HG03439 (cell line): ENCODE data around the gene P2RY12.
A peak's percentile ranks its signal among the peaks of the same experiment; 100 is the strongest.
"Not testable (repeated sequence)": the region's sequence is repeated elsewhere in the genome, so short reads cannot be mapped to it uniquely, and the experiment has no call there.

Source experiments
- ATAC-seq: cut with Tn5 transposase; IDR thresholded peaks from one replicate; pipeline ENCODE4 v1.9.1; 2021; ENCODE audit warnings: mild to moderate bottlenecking, moderate library complexity; ENCODE audit not compliant: unreplicated experiment

The P2RY12 gene

GRCh38 chr3:151393941-151394340, 9.4 kb upstream of the P2RY12 start:
- no peak for ATAC-seq

DNA sequence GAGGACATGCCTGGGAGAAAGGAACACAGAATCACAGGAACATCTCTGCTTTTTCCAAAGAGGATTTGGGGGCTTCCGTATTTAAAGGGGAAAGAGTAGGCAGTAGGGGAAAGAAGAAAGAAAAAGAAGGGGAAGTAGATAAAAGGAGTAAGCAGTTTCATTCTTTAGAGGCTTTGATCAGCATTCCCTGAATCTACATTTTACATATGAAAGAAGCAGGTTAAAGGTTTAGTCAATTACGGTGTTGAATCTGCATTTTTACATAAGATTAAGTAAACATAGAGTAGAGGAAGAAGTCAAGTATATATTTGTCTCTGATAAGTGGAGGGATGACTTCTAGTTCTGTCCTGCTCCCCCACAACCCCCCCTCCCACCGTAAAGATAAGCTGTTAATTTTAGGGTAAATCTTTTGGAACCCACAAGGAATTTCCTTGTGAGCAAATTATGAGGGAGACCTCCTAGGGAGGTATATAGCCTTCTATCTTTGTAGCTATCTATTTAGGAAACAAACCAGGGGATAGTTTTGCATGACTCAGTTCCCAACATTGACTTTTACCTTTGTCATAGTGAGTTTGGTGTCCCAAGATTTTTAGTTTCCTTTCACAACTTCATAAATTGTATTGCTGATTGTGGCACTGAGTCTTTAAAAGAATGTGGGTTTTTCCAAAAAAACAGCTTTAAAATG, 8.7 kb upstream of the P2RY12 start:
- ATAC-seq = no peak

DNA sequence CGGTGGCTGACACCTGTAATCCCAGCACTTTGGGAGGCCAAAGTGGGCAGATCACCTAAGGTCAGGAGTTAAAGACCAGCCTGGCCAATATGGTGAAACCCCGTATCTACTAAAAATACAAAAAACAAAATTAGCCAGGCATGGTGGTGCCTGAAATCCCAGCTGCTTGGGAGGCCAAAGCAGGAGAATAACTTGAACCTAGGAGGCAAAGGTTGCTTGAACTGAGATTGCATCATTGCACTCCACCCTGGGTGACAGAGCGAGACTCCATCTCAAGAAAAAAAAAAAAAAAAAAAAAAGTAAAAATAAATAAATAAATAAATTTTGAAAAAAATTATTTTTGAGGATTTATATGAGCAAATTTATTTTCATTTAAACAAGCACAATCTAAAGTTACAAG, 7.6 kb upstream of the P2RY12 start:
- not testable (repeated sequence) for ATAC-seq

- ATAC-seq = no peak
These were observed 7.2 kb upstream of the P2RY12 start for GRCh38 chr3:151391720-151392119.

- no peak for ATAC-seq
These were observed 3.3 kb upstream of the P2RY12 start for GRCh38 chr3:151387842-151388241.

DNA sequence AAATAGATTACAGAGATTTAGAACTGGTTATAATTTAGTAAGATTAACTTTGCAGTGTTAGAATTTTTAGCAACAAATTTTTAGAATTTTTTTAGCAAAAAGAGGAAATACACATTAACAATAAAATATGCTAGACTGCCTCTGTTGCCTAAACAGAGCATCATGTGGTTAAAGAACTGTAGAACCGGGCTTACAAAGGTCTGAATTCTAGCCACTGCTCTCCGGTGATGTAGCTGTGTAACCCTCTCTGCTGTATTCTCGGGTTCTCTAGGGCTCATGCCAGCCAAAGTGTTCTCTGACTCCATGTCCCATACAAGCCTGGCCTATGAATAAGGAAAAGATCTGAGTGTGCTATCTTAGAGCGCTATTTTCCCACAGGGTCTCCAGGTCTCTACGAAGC, 2.9 kb upstream of the P2RY12 start:
- ATAC-seq = no peak

DNA sequence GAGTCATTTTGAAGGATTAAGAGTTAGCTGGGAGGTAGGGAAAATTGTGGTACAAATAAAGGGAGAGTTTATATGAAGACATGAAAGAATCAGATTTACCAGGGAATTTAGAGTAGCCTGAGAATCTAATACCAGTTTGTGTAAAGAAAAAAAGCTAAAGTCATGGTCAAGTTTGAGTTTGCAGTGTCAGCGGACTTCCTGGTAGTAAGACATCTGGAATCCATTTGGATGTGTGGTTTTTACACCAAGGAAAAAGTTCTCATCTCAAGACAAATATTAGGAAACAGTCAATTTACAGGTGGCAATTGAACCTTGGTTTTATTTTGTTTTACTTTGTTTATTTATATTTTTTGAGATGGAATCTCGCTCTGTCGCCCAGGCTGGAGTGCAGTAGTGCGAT, 1.5 kb upstream of the P2RY12 start:
- ATAC-seq = no peak

DNA sequence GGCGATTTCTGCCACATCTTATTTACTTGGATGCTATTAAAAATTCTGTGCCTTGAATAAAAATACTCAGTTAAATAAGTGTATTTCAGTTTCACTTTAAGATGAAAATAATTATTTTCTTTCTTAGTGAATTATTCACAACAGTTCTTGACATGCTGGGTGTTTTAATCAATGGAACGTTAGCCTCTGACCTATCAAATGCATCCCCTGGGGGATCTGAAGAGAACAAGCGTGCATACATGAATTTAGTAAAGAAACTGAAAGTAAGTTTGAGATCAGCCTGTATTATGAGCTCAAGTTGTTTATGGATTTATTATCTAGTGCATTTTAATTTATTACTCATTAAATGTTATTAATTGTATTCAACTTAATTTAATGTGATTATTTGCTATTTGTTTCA, 597 bp downstream of the P2RY12 start:
- ATAC-seq = peak; percentile 39

DNA sequence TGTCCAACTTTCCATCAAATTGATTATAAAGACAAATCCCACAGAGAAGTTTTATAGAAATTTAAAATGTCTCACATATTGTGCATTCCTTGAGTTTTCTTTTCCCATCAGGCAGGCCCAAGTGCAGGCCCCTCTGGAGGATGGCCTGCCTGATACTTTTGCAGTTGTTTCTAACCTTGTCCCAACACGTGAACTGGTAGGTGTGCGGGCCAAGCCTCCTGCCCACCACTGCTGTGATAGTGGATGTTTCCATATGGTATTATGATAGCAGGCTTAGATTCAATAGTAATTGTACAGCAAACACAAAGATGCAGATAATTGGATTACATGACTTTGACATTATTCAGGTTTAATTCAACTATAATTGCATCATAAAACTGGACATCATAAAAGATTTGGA, 1.4 kb downstream of the P2RY12 start:
- ATAC-seq = no peak

DNA sequence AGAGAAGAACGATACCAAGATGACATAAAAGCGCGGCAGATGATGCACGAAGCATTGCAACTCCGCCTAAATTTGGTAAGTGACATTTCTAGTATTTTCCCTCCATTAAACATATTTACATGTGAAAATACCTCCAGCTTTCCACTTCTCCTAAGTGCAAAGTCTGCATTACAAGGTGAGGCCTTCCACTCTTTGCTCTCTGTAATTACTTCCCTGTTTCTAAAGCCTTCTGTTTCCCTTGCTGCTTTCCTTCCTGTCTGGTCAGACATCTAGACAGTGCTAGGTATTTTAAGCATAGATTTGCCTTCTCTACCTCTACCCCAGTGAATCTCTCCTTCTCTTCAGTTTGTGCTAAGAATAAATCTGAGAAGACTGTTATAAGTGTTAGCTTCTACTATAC, 1.9 kb downstream of the P2RY12 start:
- no peak for ATAC-seq

- ATAC-seq = no peak
These were observed 5.3 kb downstream of the P2RY12 start for GRCh38 chr3:151379083-151379734.

- peak; percentile 40 for ATAC-seq
These were observed 6.7 kb downstream of the P2RY12 start for GRCh38 chr3:151377768-151378385.

DNA sequence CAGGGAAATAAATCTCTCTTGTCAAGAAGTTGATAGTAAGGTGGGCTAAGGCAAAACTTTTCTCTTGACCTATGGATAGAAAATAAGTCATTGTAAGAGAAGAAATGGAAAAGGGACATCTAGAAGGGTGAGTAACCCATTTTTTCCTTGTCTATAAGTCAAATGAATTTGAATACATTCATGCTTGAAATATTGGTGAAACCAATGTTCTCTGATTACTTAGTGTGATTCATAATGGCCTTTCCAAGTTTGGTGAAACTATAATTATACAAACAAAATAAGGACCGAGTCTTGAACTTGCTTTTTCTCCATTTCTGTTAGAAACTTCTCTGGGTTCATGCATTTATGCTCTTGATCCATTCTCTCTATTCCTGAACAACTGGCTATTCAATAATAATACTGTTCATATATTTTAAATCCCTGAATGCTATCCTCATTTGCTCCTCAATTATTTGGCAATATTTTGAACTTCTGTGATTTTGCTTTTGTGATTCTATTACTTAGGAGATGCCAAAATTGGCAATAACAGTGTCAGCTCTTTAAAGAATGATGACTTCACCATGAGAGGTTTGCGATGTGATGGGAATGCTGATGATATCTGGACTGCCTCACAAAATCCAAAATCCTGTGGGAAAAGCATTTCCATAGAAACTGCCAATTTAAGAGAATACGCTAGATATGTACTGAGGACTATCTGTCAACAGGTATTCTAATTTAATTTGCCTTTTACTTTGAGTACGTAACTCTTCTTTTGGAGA, 12.3 kb downstream of the P2RY12 start:
- no peak for ATAC-seq

GRCh38 chr3:151371526-151371925, 13.0 kb downstream of the P2RY12 start:
- ATAC-seq = no peak

- no peak for ATAC-seq
These were observed 17.1 kb downstream of the P2RY12 start for GRCh38 chr3:151367448-151367847.

DNA sequence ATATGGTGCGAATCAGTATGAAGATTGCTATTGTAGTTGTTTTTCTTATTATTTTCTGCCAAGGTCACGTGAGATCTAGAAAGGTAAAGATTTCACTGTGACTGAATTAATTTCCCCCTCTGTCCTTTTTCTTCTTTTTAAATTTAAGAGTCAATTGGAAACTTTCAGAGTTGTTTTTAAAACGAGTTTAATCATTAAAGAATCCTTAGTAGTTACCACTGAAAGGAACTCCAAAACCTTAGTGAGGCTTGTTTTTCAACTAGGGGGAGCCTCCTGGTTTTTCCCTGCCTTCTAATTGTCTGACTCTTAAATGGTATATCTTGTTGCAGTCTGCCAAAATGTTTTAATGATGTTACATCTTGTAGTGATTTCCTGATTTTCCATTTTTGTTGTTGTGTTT, 17.6 kb downstream of the P2RY12 start:
- ATAC-seq = no peak

- ATAC-seq = no peak
These were observed 21.8 kb downstream of the P2RY12 start for GRCh38 chr3:151362751-151363174.

DNA sequence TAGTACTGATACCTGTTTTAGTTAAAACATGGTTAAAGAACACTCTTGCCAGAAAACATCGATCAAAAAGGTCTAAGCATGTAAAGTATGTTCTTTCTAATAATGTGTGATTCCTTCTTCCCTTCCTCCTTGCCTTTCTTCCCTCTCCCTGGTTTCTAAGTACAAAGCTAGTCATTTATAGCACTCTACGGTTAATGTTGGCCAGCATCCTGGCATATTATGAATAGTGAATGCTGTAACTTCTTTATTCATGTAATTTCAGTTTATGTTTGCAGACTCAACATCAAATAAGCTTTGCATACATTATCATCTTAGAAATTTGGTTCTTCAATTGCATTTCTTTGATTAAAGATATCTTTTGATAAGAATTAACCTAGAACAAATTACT, 27.1 kb downstream of the P2RY12 start:
- ATAC-seq = no peak

GRCh38 chr3:151356794-151357462, 27.6 kb downstream of the P2RY12 start:
- no peak for ATAC-seq

DNA sequence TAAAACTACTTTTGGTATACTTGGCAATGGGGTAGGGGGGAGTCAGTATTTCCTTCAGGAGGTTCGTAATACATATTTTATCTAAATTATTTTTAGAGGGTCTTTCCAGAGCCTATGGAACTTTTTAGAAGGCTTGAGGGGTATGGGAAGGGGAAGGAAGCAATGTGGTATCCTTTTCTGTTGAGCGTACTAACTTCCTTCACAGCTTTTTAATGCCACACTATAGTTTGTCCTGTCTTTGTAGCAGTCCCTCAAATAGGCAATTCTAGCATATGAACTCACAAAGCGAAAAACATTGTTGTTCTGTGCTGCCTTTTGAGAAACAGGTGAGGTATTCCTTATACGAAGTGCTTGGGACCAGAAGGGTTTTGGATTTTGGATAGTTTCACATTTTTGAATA, 32.9 kb downstream of the P2RY12 start:
- no peak for ATAC-seq

- ATAC-seq = no peak
These were observed 33.3 kb downstream of the P2RY12 start for GRCh38 chr3:151351219-151351618.
